Activated CD4-positive, CD25-positive, alpha-beta regulatory T cell (primary cell): Measurements from ENCODE around the gene EXOC6.
"Not testable (repeated sequence)": the region's sequence is repeated elsewhere in the genome, so short reads cannot be mapped to it uniquely, and the experiment has no call there.

ENCODE experiments used
- DNase-seq, 4 experiments: peaks; one replicate each; lab custom pipeline; 2025; lab: John Stamatoyannopoulos, UW

Gene EXOC6

DNA sequence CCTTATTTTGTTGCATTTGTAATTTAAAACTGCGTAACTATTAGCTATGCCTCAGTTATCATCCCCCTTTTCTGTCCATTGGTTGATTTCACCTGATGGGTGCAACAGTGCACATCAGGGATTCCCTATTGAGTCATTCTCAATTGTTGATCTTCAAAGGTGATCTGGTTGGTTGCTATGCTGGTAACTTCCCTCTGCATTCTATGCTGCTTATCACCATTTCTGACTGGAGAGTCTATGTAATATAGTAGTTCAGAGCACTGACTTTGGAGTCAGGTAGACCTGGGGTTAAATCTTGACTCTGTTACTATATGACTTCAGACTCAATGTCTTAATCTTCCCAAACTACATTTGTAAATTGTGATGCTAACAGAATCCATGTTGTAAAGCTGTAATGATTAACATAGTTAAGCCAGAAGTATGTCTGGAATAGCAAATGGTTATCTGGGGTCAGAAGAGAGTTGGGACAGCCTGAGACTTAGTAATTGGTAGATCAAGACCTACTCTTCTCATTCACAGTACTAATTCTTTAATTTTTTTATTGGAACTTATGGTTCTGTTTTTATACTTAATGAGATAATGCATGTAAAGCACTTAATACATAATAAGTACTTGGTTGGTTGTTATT is 38.1 kb downstream of the EXOC6 start:
- no peak for DNase-seq

DNA sequence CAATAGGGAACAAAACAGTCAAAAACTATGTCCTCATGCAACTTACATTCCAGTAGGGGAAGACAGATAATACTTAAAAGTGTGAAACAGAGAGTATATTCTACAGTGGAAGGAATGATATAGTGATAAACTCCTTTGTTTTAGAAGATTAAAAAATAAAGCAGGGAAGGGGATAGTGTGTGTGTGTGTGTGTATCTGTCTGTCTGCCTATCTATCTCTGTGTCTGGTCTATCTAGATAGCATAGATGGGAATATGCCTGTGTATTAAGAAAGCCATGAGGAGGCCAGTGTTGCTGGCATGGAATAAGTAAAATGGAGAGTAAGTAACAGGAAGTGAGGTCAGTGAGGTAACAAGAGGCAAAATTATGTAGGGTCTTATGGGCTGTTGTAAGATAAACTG is 42.2 kb downstream of the EXOC6 start:
- DNase-seq: no peak

DNA sequence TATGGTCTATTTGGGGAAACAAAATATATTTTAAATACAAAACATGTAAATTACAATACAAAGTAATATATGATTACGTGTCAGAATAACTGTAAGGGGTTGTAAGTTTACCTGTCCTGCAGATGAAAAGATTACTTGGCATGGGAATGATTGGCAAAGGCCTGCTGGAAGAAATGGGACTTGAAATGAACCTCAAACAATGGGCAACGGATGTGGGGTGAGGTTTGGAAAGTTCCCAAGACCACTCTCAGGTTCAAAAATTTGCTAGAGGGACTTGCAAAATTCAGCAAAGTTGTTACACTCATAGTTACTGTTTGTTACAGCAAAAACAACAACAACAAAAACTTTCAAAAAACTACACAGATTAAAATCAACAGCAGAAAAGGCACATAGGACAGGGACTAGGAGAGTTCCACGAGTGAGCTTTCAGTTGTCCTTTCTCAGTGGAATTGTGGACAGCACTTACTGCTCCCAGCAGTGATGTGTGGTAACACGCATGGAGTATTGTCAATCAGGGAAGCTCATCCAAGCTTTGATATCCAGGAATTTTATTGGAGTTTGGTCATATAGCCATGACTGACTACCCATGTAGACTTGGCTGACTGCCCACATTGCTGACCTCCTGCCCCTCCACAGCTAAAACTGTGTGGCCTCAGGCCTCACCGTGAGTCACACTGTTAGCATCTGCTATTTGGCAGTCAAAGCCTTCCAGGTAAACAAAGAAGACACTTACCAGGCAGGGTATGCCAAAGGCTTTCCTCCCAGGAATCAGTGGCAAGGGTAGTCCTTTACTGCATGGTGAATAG is 43.8 kb downstream of the EXOC6 start:
- DNase-seq: no peak

DNA sequence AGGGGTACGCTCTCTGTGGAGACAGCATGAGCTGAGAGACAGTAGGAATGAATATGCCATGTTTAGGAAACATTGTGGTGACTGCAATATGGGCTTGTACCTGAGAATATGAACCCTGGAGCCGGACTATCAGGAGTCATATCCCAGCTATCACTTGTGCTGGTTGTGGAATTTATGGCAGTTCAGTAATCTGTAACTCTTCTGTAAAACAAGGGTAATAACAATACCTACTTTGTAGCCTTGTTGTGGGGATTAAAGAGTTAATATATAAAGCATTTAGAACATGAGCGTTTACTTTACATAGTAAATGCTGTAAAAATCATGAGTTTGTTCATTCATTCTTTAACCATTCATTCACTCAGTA is 44.4 kb downstream of the EXOC6 start:
- DNase-seq: no peak

DNA sequence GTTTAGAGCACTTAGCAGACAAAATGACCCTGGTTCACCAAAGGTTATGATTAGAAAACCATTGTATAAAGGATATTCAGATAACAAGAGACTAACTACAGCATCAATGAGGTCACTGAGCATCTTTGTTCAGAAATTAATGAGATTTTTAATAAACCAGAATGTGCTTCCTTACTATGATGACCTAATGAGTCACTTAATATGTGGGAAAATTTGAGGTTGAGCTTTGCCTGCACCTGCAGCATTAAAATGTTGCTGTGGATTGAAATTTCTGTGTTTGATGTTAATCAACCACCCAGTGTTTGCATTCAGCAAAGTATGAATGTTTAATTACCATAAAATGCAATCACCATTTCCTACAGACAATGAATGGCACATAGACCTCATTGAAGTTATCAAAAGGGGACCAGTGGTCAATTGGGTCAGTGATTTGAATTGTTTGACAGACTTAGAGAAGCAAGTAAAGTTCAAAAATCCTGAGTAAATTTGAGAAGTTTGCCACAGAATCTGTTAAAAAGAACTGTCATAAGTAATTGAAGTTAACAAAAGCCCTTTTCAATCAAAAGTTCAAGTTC is 45.8 kb downstream of the EXOC6 start:
- no peak for DNase-seq

DNA sequence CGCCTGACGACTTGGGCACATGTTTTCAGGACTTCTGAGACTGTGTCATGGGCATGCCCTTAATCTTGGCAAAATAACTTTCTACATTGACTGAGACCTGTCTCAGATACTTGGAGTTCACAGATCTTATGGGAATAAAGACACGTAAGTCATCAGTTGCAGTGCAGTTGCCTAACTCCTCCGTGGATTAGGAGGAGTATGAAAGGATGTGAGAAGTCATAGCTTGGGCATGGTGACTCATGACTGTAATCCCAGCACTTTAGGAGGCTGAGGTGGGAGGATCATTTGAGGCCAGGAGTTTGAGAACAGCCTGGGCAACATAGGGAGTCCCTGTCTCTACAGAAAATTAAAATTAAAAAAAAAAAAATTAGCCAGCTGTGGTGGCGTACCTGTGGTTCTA is 49.6 kb downstream of the EXOC6 start:
- DNase-seq: no peak

DNA sequence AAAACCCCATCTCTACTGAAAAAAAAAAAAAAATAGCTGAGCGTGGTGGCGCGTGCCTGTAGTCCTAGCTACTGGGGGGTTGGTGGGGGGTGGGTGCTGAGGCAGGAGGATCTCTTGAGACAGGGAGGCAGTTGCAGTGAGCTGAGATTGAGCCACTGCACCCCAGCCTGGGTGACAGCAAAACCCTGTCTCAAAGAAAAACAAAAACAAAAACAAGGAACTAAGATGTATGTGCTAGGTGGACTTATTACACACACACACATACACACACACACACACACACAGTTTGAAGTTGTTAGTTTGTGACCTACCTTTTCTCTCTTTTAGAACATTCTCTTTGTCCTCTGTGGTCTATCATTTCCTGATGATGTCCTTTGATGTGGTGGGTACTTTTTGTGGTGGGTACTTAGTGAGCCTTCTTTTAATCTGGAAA is 53.5 kb downstream of the EXOC6 start:
- DNase-seq: no peak

DNA sequence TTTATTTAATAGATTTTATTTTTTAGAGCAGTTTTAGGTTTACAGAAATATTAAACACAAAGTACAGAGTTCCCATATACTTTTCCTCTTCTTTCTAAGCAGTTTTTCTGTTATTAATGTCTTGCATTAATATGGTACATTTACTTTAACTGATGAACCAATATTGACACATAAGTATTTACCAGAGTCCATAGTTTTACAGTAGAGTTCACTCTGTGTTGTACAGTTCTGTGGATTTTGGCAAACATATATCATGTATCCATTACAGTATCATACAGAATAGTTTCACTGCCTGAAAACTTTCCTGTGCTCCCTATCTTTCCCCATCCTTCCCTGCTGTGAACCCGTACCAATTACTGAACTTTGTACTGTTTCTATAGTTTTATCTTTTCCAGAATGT is 55.3 kb downstream of the EXOC6 start:
- no peak for DNase-seq

DNA sequence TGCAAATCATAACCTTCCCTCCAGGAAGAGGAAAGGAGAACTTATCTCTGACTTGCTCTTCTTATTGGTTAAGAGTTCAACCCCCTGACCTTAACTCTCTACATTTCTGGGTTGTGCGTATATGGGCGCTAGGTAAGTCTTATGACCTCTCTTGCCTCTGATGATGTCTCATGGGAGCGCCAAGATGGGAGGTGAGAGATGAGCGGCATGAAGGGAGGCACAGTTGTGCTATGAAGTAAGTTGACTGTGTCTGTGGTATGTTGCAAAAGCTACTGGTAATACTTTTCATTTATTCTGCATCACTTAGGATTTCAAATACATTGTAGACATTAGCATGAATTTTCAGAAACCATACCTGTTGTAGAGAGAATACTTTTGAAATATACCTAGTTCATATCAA is 59.0 kb downstream of the EXOC6 start:
- no peak for DNase-seq

DNA sequence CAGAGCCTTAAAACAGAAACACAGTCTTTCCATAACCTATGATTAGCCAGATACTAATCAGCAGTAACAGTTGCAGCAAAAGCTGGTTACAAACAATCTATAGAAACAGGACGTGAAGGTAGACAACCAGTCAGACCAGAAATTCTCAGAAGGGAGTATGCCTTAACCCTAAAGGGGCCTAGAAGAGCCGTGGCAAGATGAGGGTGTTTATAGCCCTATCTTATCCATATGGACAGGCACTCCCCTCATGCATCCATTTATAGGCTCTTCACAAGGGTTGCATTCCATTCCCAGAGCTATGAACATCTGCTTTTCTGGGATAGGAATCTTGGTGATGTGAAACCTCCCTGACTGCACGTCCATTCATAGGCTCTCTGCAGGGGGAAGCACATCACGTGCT is 64.3 kb downstream of the EXOC6 start:
- not testable (repeated sequence) for DNase-seq

DNA sequence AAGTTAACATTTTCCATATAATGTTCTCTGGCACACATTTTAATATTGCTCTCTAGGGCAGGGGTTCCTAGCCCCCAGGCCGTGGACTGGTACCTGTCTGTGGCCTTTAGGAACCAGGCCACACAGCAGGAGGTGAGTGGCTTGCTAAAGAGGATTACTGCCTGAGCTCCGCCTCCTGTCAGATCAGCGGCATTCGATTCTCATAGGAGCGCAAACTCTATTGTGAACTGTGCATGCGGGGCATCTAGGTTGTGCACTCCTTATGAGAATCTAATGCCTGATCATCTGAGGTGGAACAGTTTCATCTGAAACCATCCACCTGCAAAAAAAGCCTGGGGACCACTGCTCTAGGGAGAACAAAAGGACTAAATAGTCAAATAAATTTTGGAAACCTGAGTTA is 65.7 kb downstream of the EXOC6 start:
- no peak for DNase-seq

DNA sequence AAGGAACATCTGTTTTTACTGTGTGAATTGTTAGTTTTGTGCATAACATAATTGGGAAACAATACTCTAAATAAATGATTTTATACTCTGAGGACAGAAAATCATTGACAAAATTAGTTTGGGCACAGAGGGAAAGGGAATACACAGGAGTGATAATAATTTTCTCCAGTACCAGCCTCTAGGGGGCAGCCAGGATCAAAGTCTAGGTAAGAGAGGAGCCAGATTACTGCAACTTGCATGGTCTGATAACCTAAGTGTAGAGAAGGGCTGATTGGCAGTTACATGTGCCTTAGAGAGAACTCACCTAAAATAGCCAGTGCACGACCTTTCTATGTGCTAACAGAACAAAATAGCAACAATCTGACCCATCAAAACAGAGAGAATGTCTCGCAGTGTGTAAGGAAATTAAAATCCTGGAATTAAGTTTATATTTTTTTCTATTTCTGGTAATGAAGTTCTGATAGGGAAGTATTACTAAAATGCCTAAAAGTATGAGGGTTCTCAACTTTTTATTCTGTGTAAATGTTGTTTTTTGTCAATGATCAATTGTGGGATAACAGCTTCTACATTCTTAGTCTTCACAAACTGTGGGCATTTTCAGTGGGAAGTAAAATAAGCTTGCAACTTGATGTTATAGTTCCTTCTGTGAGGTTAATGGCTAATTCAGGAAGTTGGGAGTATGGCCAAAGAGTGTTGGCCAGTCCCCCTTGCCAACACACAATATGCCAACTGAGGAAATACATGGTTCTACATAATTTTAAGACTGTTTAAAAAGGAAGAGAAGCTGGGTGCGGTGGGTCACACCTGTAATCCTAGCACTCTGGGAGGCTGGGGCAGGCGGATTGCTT is 66.4 kb downstream of the EXOC6 start:
- peak in 2 of 4 experiments; percentile 4 to 14 for DNase-seq

DNA sequence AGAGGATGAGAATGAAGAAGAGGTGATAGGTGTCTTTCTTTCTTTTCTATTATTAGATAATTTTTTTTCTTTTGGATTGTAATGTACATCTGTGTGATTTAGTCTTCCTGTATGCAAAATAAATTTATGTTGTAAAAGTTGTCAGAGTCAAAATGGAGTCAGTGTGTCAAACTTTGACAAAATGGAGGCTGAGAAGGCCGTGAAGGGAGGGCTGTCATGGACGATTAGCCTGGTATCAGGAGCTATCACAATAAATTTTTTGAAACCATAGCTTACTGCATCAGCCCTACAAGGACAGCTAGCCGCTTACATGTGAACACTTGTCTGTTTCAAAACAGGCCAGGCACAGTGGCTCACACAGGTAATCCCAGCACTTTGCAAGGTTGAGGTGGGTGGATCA is 67.6 kb downstream of the EXOC6 start:
- DNase-seq: no peak

DNA sequence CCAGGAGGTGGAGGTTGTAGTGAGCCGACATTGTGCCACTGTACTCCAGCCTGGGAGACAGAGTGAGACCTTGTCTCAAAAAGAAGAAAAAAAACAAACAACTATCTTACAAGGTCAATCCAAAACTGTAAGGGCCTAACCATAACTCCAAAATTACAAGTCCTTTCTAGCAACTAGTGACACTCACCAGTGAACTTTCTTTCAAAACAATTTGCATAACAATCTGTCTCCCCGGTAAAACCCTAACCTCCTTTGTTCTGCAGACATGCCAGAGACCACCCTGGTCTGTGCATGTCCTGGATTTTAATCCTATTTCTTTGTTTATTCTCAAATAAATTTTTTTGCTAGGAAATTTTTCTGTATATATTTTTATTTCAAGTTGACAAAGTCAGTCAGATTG is 68.1 kb downstream of the EXOC6 start:
- no peak for DNase-seq

DNA sequence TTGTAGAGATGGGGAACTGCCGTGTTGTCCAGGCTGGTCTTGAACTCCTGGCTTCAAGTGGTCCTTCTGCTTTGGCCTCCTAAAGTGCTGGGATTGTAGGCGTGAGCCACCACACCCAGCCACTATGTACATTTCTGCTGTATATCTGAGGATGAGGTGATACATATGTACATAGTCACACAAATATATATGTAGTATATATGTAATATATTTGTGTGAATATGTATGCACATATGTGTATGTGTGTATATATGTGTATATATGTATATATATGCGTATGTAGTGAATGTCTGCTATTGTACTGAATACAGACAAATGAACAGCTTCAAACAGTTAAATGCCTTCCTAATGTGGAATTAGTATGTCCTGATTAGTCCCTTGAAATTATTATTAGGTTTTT is 70.3 kb downstream of the EXOC6 start:
- no peak for DNase-seq

DNA sequence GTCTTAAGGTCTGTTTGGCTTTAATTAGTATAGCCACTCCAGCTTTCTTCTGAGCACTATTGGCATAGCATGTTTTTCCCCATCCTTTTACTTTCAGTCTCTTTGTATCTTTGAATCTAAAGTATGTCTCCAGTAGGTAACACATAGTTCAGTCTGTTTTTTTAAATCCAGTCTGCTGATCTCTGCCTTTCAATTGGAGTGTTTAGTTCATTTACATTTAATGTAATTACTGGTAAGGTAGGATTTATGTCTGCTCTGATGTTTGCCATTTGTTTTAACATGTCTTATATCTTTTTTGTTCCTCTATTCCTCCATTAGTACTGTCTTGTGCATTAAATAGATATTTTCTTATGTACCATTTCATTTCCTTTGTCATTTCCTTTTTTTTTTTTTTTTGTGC is 72.5 kb downstream of the EXOC6 start:
- DNase-seq: no peak

DNA sequence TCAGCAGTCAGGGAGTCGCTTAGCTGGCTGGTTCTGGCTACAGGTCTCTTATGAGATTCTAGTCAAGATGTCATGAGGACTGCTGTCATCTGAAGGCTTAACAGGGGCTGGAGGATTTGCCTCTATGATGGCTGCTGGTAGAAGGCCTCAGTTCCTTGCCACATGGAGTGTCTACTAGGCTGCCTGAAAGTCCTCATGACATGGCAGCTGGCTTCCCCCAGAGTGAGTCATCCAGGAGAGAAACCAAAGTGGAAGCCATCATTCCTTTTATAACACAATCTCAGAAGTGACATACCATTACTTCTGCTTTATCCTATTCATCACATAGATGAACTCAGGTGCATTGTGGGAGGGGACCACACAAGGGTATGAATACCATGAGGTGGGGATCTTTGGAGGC is 75.1 kb downstream of the EXOC6 start:
- DNase-seq: no peak

DNA sequence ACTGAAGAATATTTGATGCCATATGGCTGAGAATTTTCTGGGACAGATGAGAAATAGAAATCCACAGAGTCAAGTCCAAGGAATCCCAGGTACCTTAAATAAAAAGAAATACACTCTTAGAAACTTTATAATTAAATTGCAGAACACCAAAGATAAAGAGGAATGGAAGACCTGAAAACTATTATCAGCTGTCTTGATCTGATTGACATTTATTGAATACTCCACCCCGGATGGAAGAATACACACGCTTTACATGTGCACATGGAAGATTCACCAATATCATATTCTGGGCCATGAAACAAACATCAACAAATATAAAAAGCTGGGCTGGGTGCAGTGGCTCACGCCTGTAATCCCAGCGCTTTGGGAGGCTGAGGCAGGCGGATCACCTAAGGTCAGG is 81.6 kb downstream of the EXOC6 start:
- DNase-seq: no peak

DNA sequence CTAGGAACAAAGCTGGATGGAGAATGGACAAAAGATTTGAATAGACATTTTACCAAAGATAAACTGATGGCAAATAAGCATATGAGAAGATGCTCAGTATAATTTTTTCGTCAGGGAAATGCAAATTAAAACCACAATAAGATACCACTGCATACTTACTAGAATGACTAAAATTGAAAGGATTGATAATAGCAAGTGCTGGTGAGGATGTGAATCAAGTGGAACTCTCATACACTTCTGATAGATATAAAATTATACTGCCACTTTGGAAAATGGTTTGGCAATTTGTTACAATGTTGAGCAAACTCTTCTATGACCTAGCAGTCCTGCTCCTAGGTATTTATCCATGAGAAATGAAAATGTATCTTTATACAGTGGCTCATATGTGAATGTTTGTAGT is 83.3 kb downstream of the EXOC6 start:
- DNase-seq: no peak

DNA sequence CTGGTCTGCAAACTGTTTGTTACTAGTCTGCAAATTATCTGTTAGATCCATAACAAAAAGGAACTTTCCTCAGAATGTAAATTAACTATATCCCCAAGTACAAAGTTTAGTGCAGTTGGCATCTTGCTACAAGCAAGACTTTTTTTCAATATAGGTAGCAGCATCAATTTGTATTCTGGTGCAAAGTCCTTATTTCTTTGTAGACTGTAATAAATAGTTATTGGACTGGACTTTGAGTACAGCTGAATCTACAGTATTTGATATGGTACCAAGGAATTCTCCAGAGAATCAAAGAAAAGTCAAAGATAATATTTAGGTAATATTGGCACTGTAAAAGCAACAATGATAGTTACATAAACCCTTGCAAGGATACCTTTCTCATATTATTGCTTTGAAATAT is 89.6 kb downstream of the EXOC6 start:
- DNase-seq: no peak

DNA sequence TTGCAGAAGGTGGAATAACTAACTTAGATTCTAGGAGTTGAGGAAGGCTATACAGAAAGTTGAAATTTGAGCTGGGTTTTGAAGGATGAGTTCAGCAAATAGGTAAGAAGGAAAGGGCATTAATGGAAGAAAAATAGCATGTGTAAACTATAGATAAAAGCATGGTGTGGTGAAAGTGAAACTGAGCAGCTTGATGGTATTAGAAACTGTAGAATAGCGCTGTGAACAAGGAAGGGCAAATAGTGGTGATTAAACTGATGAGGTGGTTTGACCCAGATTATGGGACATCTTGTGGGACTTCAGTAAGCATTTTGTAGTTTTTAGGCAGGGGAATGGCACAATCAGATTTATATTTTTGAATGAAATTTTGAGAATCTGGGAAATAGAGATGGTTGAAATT is 90.5 kb downstream of the EXOC6 start:
- DNase-seq: no peak

DNA sequence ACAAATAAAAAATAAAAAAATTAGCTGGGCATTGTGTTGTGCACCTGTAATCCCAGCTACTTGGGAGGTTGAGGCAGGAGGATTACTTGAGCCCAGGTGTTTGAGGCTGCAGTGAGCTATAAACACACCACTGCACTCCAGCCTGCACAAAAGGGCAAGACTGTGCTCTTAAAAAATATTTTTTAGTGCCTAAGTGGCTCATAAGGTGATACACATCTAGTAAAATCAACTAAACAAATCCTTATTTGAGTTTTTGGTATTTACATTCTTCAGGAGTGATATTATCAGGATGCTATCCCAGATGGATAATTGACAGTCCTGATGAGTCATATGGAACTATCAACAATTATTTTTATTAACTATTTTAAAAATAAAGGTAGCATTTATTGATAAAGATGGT is 93.9 kb downstream of the EXOC6 start:
- DNase-seq: no peak

DNA sequence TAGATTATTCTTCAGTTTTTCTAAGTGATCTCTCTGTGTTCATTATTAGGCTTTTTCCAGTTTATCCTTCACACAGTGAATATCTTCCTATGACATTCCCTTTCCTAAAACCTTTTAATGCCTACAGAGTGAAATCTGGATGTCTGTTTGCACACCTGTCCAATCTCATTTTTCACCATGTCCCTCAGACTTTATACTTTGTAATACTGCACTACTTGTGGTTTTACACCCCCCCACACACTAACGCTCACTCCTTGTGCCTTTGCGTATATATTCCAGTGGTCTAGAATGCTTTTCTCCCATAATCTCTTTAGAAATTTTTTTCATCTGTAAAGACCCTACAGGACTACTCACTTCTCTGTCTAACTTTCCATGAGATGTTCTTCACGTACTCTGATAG is 98.2 kb downstream of the EXOC6 start:
- no peak for DNase-seq
